ENCODE results near the gene MIOS. TPM values are rescaled to one million over a fixed set of nuclear protein-coding genes. Genes with fewer than 3 reads are reported as not detected.
A peak's percentile ranks its signal among the peaks of the same experiment; 100 is the strongest.

Gene MIOS
- total RNA-seq, 6 experiments from 2014 or later = 30.2 to 39.0 (median 35.1) TPM

- Mint-ChIP-seq H3K27ac (no peak overlapping the region), H3K9me3 (no peaks in the 10 kb centered on the region)
- DNase-seq = no peak
These were observed 15.9 kb downstream of the MIOS start for GRCh38 chr7:7582596-7582995.

GRCh38 chr7:7583731-7584130, 17.0 kb downstream of the MIOS start:
- TF ChIP-seq CTCF (IDR thresholded peaks at IDR 0.05) = no peak
- no peaks in the 10 kb centered on the region for H3K36me3 Mint-ChIP-seq (ENCODE audit: low read depth)
- H3K27me3 Mint-ChIP-seq (ENCODE audit: insufficient read depth) = no peaks in the 10 kb centered on the region
- H3K9me3 Mint-ChIP-seq = no peaks in the 10 kb centered on the region
- no peak for DNase-seq
- no peak overlapping the region for H3K4me3 Mint-ChIP-seq
- H3K27ac Mint-ChIP-seq = no peak overlapping the region
- no peaks in the 10 kb centered on the region for H3K4me1 Mint-ChIP-seq (ENCODE audit: low read depth)

More at GRCh38 chr7:7582596-7582995, 15.9 kb downstream of the MIOS start:
- no peaks in the 10 kb centered on the region for H3K4me1 Mint-ChIP-seq (ENCODE audit: low read depth)
- no peak for TF ChIP-seq CTCF (IDR thresholded peaks at IDR 0.05)
- H3K4me3 Mint-ChIP-seq = no peak overlapping the region
- no peaks in the 10 kb centered on the region for H3K27me3 Mint-ChIP-seq (ENCODE audit: insufficient read depth)
- H3K36me3 Mint-ChIP-seq (ENCODE audit: low read depth) = no peaks in the 10 kb centered on the region

- Mint-ChIP-seq H3K36me3 (ENCODE audit: low read depth) (no peaks in the 10 kb centered on the region), H3K9me3 (no peaks in the 10 kb centered on the region), H3K27me3 (ENCODE audit: insufficient read depth) (no peaks in the 10 kb centered on the region), H3K4me1 (ENCODE audit: low read depth) (no peaks in the 10 kb centered on the region), H3K27ac (no peak overlapping the region), H3K4me3 (no peak overlapping the region)
- DNase-seq = no peak
- no peak for TF ChIP-seq CTCF (IDR thresholded peaks at IDR 0.05)
These were observed 18.0 kb downstream of the MIOS start for GRCh38 chr7:7584653-7585052.

- Mint-ChIP-seq H3K27me3 (ENCODE audit: insufficient read depth) (no peaks in the 10 kb centered on the region), H3K4me3 (no peak overlapping the region), H3K27ac (no peak overlapping the region), H3K4me1 (ENCODE audit: low read depth) (no peaks in the 10 kb centered on the region), H3K9me3 (no peaks in the 10 kb centered on the region), H3K36me3 (ENCODE audit: low read depth) (peaks cover 7% of the 10 kb centered on the region)
- no peak for TF ChIP-seq CTCF (IDR thresholded peaks at IDR 0.05)
- no peak for DNase-seq
These were observed 18.7 kb downstream of the MIOS start for GRCh38 chr7:7585241-7585928.

- Mint-ChIP-seq H3K27ac (no peak overlapping the region), H3K9me3 (no peaks in the 10 kb centered on the region; the same call in 1 of the 2 replicates), H3K4me1 (ENCODE audit: low read depth) (peaks cover 5% of the 10 kb centered on the region; the same call in 1 of the 2 replicates), H3K36me3 (ENCODE audit: low read depth) (peaks cover 22% of the 10 kb centered on the region), H3K4me3 (no peak overlapping the region), H3K27me3 (ENCODE audit: insufficient read depth) (no peaks in the 10 kb centered on the region)
- peak; percentile 72 for TF ChIP-seq CTCF (IDR thresholded peaks at IDR 0.05)
- peak; percentile 9 for DNase-seq
These were observed 28.8 kb downstream of the MIOS start for GRCh38 chr7:7595451-7595850.
